VCaP (cell line): ENCODE data around the gene ADAMTS14.
A peak's percentile ranks its signal among the peaks of the same experiment; 100 is the strongest.

ENCODE experiments used
- H3K27ac ChIP-seq: fragments of 450-650 bp; 2 replicates; pipeline ENCODE4 v1.5.1; 2017
- TF ChIP-seq, protein P1 (sequence below): fragments of 450-650 bp; conservative IDR thresholded peaks from 2 replicates; pipeline ENCODE4 v1.5.1; 2017; ENCODE audit warnings: mild to moderate bottlenecking, moderate library complexity

ADAMTS14 gene

DNA sequence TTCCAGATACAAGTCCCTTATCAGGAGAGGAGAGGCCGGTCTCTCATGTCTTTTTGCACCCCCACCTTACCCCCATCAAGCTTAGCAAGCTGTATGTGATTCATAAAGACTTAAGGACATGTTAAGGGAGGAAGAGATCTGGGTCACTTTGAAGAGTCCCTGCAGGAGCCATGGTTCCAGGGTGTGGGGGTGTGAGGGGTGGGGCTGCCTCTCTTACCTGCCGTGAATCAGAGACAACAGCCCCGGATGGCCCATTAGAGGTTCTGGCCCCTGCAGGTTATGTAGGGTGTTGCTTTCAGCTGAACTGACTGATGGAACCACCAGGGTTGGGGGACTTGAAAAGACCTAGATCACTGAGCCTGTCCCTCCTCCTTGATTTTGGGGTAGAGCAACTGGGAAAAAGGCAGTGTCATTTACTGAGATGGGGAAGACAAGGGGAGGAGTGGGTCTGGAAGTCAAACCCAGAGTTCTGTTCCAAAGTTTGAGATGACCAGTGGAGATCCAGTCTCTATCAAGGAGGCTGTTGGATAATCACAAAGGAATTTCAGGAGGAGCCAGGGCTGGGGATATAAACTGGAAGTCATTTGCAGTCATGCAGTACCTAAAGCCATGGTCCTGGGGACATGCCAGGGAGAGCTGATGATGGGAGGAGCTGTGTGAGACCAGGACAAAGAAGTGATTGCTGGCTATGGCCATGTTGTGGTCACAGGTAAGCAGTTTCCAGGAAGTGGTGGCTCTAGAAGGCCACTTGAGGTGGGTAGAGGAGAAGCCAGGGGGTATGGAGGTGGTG lies 23.1 kb downstream of the ADAMTS14 start:
- H3K27ac ChIP-seq = no peak overlapping the region
- TF ChIP-seq, protein P1, sequence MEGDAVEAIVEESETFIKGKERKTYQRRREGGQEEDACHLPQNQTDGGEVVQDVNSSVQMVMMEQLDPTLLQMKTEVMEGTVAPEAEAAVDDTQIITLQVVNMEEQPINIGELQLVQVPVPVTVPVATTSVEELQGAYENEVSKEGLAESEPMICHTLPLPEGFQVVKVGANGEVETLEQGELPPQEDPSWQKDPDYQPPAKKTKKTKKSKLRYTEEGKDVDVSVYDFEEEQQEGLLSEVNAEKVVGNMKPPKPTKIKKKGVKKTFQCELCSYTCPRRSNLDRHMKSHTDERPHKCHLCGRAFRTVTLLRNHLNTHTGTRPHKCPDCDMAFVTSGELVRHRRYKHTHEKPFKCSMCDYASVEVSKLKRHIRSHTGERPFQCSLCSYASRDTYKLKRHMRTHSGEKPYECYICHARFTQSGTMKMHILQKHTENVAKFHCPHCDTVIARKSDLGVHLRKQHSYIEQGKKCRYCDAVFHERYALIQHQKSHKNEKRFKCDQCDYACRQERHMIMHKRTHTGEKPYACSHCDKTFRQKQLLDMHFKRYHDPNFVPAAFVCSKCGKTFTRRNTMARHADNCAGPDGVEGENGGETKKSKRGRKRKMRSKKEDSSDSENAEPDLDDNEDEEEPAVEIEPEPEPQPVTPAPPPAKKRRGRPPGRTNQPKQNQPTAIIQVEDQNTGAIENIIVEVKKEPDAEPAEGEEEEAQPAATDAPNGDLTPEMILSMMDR = no peak

DNA sequence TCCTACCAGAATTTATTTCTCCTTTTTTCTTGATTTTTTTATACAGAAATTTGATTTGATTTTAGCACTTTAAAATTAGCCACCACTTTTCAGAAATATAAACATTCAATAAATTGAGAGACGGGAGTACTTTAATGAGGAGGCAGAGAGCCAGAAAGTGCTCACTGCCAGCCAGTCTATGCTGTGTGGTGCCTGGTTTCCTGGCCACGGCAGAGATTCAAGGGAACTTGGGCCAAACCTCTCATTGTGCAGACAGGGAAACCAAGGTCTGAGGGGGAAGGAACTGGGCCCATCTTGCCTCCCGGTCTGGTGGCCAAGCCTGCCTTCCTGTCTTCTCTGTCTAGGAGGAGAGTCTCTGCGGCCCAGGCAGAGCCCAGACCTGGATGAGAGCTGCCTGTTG lies 25.9 kb downstream of the ADAMTS14 start:
- TF ChIP-seq, protein P1 = no peak
- H3K27ac ChIP-seq = peak overlapping the region; percentile 30

DNA sequence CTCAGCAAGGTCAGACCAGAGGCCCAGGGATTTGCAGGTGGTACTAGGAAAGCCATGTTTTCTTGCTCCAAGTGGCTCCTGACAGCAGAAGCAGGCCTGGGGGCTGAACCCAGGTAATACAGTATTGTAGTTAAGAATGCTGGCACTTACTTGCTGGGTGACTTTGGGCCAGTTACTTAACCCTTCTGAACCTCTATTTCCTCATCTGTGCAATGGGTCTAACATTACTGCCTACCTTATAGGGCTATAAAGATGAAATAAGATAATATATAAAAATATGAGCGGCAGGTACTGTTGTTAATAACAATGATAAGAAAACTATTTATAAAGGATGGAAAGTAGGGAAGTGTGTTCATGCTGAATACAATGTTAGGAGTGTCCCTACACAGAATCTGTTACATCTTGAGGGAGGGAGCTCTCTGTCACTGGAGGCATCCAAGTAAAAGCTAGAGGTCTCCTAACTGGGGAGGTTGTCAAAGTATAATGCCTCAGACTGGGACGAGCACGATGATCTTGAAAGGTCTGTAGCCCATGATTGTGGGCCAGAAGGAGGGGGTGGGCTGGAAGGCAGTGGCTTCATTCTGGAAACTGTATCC lies 26.9 kb downstream of the ADAMTS14 start:
- no peak overlapping the region for H3K27ac ChIP-seq
- TF ChIP-seq, protein P1 = no peak

DNA sequence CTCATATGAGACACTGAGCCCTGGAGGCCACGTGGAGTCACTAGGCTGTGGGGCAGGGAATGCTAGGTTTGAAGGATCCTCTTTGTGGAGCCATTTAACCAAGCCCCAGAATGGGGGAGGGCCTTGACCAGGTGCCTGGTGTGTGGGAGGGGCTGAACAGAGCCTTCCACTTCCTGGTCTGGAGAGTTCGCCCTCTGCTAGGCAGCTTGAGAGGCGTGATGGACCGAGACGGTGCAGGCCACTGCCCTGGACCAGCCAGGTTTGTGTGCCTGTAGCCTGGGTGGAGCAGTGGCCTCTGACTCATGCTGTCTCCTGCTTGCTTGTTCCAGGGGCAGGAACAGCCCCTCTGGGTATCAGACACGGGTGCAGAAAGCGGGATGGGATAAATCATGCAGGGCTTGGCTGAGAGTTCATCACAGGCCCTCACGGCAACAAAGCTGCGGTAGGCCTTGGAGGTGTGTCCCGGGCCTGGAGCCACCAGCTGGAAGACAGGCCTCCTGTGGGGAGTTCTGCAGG lies 27.4 kb downstream of the ADAMTS14 start:
- H3K27ac ChIP-seq = no peak overlapping the region
- TF ChIP-seq, protein P1 = no peak

DNA sequence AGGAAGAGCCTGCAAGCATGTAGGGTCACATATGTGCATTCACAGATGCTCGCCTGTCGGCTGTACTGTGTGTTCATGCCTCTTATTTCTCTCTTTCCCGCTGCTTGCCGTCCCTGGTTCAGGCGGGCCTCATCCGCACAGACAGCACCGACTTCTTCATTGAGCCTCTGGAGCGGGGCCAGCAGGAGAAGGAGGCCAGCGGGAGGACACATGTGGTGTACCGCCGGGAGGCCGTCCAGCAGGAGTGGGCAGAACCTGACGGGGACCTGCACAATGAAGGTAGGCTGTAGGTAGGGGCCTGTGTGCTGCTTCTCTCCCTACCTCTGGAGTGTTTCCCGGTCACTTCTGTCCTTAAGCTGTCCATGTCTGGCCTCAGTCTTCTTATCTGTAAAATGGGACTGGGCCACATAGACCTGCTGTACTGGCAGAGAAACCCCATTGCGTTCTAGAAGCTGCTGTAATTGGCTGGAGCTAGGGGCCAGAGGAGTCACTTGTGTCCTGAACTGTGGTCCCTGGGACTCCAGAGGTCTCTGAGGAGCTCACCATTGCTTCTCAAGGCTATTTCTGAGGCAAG lies 30.0 kb downstream of the ADAMTS14 start:
- TF ChIP-seq, protein P1 = no peak
- H3K27ac ChIP-seq = no peak overlapping the region

DNA sequence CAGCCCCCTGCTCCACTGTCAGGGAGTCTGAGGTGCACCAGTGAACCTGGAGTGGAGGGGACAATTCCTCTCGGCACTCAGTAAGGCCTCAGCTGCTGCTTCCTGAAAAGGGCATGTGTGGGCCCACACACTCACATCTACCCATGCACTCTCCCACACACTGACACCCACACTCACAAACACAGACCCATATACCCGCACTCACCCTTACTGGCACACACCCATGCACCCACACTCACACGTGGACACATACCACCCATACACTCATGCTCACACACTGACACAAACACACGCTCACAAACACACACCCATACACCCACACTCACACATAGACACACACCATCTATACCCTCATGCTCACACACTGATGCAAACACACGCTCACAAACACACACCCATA lies 31.9 kb downstream of the ADAMTS14 start:
- TF ChIP-seq, protein P1 = no peak
- H3K27ac ChIP-seq = no peak overlapping the region

DNA sequence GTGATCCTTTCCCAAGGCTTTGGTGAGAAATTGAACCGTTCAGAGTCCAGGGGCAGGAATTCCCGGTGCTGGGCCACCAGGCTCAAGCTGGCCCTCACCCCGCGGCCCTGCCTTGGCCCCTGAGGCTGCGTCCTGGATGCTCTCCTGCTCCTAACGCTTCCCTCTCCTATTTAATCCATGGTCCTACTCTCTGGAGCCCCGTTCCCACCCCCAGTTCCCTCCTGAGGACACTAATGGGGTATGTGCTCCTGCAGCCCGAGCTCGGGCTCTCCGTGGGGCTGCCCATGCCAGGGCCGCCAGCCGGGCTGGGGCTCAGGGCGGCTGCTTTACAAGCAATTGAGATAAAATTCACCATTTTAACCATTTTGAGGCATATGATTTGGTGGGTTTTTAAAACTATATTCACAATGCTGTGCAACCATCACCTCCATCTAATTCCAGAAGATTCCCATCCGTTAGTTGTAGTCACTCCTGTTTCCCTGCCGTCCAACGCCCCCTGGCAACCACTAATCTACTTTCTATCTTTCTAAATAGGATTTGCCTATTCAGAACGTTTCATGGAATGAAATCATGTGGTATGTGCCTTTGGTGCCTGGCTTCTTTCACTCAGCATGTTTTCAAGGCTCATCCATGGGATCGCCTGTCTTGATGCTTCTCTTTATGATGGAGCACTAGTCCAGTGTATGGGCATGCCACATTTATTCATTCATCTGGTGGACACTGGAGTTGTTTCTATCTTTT lies 33.0 kb downstream of the ADAMTS14 start:
- TF ChIP-seq, protein P1 = no peak
- H3K27ac ChIP-seq = no peak overlapping the region
